Transverse colon (tissue), 3 donors: ENCODE results near the gene RHEX.

Source experiments
- POLR2A ChIP-seq: fragments of 450-650 bp; IDR thresholded peaks from one replicate; pipeline ENCODE4 v1.6.1; 2016; ENCODE audit warnings: antibody characterized with exemption, mild to moderate bottlenecking, moderate library complexity
- TF ChIP-seq, protein P1 (sequence below), 5 experiments: fragments of 200-600 bp in 3 of 5; fragments of 450-650 bp in 2 of 5; sonication (generic) in 3 of 5; IDR thresholded peaks; 1 replicate in 2 of 5; 2 replicates in 3 of 5; pipeline ENCODE4 v1.5.1; 2016 to 2017; ENCODE audit warnings: antibody characterized with exemption in 5 of 5, inconsistent platforms in 3 of 5, mild to moderate bottlenecking in 2 of 5, moderate library complexity in 1 of 5

DNA sequence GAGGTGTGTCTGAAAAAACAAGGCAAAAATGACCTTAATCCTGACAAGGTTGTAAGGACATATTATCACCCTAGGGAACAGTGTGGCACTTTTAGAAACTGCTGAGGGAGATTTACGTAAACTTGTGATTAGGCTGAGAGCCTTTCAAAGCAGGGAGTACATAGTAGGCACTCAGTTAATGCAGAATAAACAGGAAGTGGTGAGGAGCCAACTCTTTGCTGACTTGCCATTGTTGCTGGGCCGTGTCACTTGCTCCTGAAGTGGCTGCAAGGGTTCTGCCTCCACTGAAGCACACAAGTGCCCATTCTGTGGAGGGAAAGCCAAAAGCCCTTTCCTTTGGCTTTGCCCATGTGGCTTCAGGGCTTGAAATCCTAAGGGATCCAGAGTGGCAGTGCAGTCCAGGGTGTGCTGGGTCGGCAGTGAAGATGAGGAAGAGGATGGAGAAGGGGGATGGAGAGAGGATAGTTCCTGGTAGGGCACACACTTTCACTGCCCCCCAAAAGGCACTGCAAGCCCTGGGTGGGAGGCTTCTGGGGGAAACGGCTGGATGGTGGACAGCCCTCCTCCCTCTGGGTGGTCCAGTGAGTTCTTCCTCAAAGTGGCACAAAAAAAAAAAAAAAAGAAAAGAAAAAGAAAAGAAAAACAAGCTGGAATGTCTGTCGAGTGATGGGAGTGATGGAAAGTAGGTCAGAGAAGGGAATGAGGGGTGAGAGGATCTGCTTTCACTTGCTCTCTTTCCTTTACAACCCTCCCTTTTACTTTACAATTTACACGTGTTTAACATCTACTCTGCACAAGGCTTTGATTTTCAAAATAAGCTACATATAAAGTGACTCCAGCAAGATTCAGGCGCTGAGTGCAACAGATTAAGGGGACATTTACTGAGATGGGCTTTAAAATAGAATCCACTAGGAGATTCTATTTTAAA lies 13.7 kb upstream of the RHEX start:
- TF ChIP-seq, protein P1, sequence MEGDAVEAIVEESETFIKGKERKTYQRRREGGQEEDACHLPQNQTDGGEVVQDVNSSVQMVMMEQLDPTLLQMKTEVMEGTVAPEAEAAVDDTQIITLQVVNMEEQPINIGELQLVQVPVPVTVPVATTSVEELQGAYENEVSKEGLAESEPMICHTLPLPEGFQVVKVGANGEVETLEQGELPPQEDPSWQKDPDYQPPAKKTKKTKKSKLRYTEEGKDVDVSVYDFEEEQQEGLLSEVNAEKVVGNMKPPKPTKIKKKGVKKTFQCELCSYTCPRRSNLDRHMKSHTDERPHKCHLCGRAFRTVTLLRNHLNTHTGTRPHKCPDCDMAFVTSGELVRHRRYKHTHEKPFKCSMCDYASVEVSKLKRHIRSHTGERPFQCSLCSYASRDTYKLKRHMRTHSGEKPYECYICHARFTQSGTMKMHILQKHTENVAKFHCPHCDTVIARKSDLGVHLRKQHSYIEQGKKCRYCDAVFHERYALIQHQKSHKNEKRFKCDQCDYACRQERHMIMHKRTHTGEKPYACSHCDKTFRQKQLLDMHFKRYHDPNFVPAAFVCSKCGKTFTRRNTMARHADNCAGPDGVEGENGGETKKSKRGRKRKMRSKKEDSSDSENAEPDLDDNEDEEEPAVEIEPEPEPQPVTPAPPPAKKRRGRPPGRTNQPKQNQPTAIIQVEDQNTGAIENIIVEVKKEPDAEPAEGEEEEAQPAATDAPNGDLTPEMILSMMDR (IDR thresholded peaks at IDR 0.05) = no peak
- no peak for TF ChIP-seq POLR2A
